ENCODE results near the gene TPCN2. TPM values are rescaled to one million over a fixed set of nuclear protein-coding genes. Genes with fewer than 3 reads are reported as not detected.

The TPCN2 gene
- total and polyA plus RNA-seq, 2 of the 8 experiments (the other 6 are each of a cell fraction or from before 2014, with no cell fraction given): 9.7 to 18.6 TPM

DNA sequence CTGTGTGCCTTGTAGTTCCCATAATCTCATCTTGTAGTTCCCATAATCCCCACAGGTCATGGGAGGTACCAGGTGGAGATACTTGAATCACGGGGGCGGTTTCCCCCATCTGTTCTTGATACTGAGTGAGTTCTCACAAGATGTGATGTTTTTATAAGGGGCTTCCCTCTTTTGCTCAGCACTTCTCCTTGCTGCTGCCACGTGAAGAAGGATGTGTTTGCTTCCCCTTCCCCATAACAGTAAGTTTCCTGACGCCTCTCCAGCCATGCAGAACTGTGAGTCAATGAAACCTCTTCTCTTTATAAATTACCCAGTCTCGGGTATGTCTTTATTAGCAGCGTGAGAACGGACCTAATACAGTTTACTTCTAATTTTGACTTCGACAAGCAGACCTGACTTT is 93.0 kb downstream of the TPCN2 start (continued):
- TF ChIP-seq, protein P1, sequence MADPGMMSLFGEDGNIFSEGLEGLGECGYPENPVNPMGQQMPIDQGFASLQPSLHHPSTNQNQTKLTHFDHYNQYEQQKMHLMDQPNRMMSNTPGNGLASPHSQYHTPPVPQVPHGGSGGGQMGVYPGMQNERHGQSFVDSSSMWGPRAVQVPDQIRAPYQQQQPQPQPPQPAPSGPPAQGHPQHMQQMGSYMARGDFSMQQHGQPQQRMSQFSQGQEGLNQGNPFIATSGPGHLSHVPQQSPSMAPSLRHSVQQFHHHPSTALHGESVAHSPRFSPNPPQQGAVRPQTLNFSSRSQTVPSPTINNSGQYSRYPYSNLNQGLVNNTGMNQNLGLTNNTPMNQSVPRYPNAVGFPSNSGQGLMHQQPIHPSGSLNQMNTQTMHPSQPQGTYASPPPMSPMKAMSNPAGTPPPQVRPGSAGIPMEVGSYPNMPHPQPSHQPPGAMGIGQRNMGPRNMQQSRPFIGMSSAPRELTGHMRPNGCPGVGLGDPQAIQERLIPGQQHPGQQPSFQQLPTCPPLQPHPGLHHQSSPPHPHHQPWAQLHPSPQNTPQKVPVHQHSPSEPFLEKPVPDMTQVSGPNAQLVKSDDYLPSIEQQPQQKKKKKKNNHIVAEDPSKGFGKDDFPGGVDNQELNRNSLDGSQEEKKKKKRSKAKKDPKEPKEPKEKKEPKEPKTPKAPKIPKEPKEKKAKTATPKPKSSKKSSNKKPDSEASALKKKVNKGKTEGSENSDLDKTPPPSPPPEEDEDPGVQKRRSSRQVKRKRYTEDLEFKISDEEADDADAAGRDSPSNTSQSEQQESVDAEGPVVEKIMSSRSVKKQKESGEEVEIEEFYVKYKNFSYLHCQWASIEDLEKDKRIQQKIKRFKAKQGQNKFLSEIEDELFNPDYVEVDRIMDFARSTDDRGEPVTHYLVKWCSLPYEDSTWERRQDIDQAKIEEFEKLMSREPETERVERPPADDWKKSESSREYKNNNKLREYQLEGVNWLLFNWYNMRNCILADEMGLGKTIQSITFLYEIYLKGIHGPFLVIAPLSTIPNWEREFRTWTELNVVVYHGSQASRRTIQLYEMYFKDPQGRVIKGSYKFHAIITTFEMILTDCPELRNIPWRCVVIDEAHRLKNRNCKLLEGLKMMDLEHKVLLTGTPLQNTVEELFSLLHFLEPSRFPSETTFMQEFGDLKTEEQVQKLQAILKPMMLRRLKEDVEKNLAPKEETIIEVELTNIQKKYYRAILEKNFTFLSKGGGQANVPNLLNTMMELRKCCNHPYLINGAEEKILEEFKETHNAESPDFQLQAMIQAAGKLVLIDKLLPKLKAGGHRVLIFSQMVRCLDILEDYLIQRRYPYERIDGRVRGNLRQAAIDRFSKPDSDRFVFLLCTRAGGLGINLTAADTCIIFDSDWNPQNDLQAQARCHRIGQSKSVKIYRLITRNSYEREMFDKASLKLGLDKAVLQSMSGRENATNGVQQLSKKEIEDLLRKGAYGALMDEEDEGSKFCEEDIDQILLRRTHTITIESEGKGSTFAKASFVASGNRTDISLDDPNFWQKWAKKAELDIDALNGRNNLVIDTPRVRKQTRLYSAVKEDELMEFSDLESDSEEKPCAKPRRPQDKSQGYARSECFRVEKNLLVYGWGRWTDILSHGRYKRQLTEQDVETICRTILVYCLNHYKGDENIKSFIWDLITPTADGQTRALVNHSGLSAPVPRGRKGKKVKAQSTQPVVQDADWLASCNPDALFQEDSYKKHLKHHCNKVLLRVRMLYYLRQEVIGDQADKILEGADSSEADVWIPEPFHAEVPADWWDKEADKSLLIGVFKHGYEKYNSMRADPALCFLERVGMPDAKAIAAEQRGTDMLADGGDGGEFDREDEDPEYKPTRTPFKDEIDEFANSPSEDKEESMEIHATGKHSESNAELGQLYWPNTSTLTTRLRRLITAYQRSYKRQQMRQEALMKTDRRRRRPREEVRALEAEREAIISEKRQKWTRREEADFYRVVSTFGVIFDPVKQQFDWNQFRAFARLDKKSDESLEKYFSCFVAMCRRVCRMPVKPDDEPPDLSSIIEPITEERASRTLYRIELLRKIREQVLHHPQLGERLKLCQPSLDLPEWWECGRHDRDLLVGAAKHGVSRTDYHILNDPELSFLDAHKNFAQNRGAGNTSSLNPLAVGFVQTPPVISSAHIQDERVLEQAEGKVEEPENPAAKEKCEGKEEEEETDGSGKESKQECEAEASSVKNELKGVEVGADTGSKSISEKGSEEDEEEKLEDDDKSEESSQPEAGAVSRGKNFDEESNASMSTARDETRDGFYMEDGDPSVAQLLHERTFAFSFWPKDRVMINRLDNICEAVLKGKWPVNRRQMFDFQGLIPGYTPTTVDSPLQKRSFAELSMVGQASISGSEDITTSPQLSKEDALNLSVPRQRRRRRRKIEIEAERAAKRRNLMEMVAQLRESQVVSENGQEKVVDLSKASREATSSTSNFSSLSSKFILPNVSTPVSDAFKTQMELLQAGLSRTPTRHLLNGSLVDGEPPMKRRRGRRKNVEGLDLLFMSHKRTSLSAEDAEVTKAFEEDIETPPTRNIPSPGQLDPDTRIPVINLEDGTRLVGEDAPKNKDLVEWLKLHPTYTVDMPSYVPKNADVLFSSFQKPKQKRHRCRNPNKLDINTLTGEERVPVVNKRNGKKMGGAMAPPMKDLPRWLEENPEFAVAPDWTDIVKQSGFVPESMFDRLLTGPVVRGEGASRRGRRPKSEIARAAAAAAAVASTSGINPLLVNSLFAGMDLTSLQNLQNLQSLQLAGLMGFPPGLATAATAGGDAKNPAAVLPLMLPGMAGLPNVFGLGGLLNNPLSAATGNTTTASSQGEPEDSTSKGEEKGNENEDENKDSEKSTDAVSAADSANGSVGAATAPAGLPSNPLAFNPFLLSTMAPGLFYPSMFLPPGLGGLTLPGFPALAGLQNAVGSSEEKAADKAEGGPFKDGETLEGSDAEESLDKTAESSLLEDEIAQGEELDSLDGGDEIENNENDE (IDR thresholded peaks at IDR 0.05; ENCODE audit: insufficient replicate concordance, low read length): no peak
- TF ChIP-seq ZNF274 (IDR thresholded peaks at IDR 0.05; ENCODE audit: borderline replicate concordance, extremely low read depth, low read length) (no peak), CEBPB (IDR thresholded peaks at IDR 0.05; ENCODE audit: low read depth, low read length) (no peak), NANOG (IDR thresholded peaks at IDR 0.05; ENCODE audit: insufficient read depth, low read depth, low read length, poor library complexity, severe bottlenecking) (no peak)
